H9 (cell line): ENCODE measurements around the gene TIRAP. TPM values are rescaled to one million over a fixed set of nuclear protein-coding genes. Genes with fewer than 3 reads are reported as not detected.

ENCODE experiments used
- DNase-seq: peaks from one replicate; pipeline ENCODE4 v3.0.0-alpha.2; 2017
- H2AFZ ChIP-seq: one replicate; pipeline ENCODE4 v1.6.1; 2013; ENCODE audit warnings: mild to moderate bottlenecking, low read length, control low read depth, moderate library complexity
- H2AK5ac ChIP-seq: 2 replicates; pipeline ENCODE4 v1.6.1; 2013; ENCODE audit warnings: low read length, control low read depth, mixed read lengths; ENCODE audit not compliant: insufficient read length
- H2BK120ac ChIP-seq: one replicate; pipeline ENCODE4 v1.6.1; 2013; ENCODE audit warnings: low read depth, mild to moderate bottlenecking, low read length, control low read depth, inconsistent platforms; ENCODE audit not compliant: poor library complexity, severe bottlenecking
- H2BK12ac ChIP-seq: 2 replicates; pipeline ENCODE4 v1.6.1; 2013; ENCODE audit warnings: low read length, control low read depth, mixed read lengths, low read depth; ENCODE audit not compliant: insufficient read length
- H2BK15ac ChIP-seq: 2 replicates; pipeline ENCODE4 v1.6.1; 2013; ENCODE audit warnings: low read depth, low read length, control low read depth
- H2BK20ac ChIP-seq: one replicate; pipeline ENCODE4 v1.6.1; 2013; ENCODE audit warnings: low read depth, mild to moderate bottlenecking, low read length, control low read depth, inconsistent platforms; ENCODE audit not compliant: poor library complexity, severe bottlenecking
- H2BK5ac ChIP-seq: 2 replicates; pipeline ENCODE4 v1.6.1; 2013; ENCODE audit warnings: low read length, control low read depth, mixed read lengths; ENCODE audit not compliant: insufficient read length
- H3K14ac ChIP-seq: 2 replicates; pipeline ENCODE4 v1.6.1; 2013; ENCODE audit warnings: low read length, control low read depth; ENCODE audit not compliant: insufficient read depth
- H3K18ac ChIP-seq: 2 replicates; pipeline ENCODE4 v1.6.1; 2013; ENCODE audit warnings: low read depth, mild to moderate bottlenecking, mixed read lengths, low read length, control low read depth; ENCODE audit not compliant: insufficient read length
- H3K23ac ChIP-seq: 2 replicates; pipeline ENCODE4 v1.6.1; 2013; ENCODE audit warnings: low read length, control low read depth, mixed read lengths, low read depth; ENCODE audit not compliant: insufficient read length
- H3K23me2 ChIP-seq: 2 replicates; pipeline ENCODE4 v1.6.1; 2013; ENCODE audit warnings: low read depth, mild to moderate bottlenecking, mixed read lengths, low read length, control low read depth; ENCODE audit not compliant: insufficient read length, poor library complexity, severe bottlenecking
- H3K27ac ChIP-seq: 2 replicates; pipeline ENCODE4 v1.5.1; 2013; ENCODE audit warnings: low read length, control low read depth, mixed read lengths, low read depth; ENCODE audit not compliant: insufficient read length
- H3K27me3 ChIP-seq: 2 replicates; pipeline ENCODE4 v1.6.1; 2013; ENCODE audit warnings: low read length, control low read depth, inconsistent platforms; ENCODE audit not compliant: insufficient read depth
- H3K4ac ChIP-seq: 2 replicates; pipeline ENCODE4 v1.6.1; 2013; ENCODE audit warnings: low read depth, mild to moderate bottlenecking, control low read depth, inconsistent platforms, low read length, moderate library complexity
- H3K4me1 ChIP-seq: 2 replicates; pipeline ENCODE4 v1.6.1; 2013; ENCODE audit warnings: low read length, control low read depth, inconsistent platforms; ENCODE audit not compliant: insufficient read depth
- H3K4me2 ChIP-seq: 2 replicates; pipeline ENCODE4 v1.6.1; 2013; ENCODE audit warnings: low read length, control low read depth, mixed read lengths; ENCODE audit not compliant: insufficient read length, insufficient read depth
- H3K56ac ChIP-seq: 2 replicates; pipeline ENCODE4 v1.6.1; 2013; ENCODE audit warnings: low read depth, mild to moderate bottlenecking, mixed read lengths, low read length, control low read depth; ENCODE audit not compliant: insufficient read length
- H3K79me1 ChIP-seq: 2 replicates; pipeline ENCODE4 v1.6.1; 2013; ENCODE audit warnings: low read depth, mild to moderate bottlenecking, moderate library complexity, low read length, control low read depth, inconsistent platforms; ENCODE audit not compliant: insufficient read depth, poor library complexity, severe bottlenecking
- H3K79me2 ChIP-seq: 2 replicates; pipeline ENCODE4 v1.6.1; 2013; ENCODE audit warnings: low read length, control low read depth, inconsistent platforms; ENCODE audit not compliant: insufficient read depth
- H3K9ac ChIP-seq: 2 replicates; pipeline ENCODE4 v1.6.1; 2013; ENCODE audit warnings: low read length, control low read depth, mixed read lengths; ENCODE audit not compliant: insufficient read length; ENCODE audit errors: extremely low read depth
- H3K9me3 ChIP-seq: one replicate; pipeline ENCODE4 v1.6.1; 2013; ENCODE audit warnings: low read depth, low read length, inconsistent platforms; ENCODE audit not compliant: control insufficient read depth
- H3T11ph ChIP-seq: one replicate; pipeline ENCODE4 v1.6.1; 2013; ENCODE audit warnings: mild to moderate bottlenecking, low read length, control low read depth, inconsistent platforms
- H4K20me1 ChIP-seq: one replicate; pipeline ENCODE4 v1.6.1; 2013; ENCODE audit not compliant: control insufficient read depth, insufficient read length, insufficient read depth
- H4K5ac ChIP-seq: 2 replicates; pipeline ENCODE4 v1.6.1; 2013; ENCODE audit warnings: low read depth, mild to moderate bottlenecking, mixed read lengths, low read length, control low read depth; ENCODE audit not compliant: insufficient read length
- H4K8ac ChIP-seq: replicated peaks from 2 replicates; pipeline ENCODE4 v1.6.1; 2013; ENCODE audit warnings: low read length, control low read depth, mixed read lengths, low read depth; ENCODE audit not compliant: insufficient read length
- H4K91ac ChIP-seq: 2 replicates; pipeline ENCODE4 v1.6.1; 2013; ENCODE audit warnings: low read depth, mild to moderate bottlenecking, moderate library complexity, mixed read lengths, low read length, control low read depth; ENCODE audit not compliant: insufficient read length
- H3K27ac Mint-ChIP-seq, 3 experiments: 2 replicates in 2 of 3; 3 replicates in 1 of 3; pipeline ENCODE4 v1.8.0; 2020 to 2021; ENCODE audit warnings: mixed read lengths in 3 of 3, mild to moderate bottlenecking in 1 of 3, moderate library complexity in 1 of 3
- H3K27me3 Mint-ChIP-seq: 2 replicates; pipeline ENCODE4 v1.8.0; 2021; ENCODE audit warnings: low read depth, mild to moderate bottlenecking, moderate library complexity, mixed read lengths
- H3K36me3 Mint-ChIP-seq, 3 experiments: 2 replicates in 2 of 3; 3 replicates in 1 of 3; pipeline ENCODE4 v1.8.0; 2020 to 2021; ENCODE audit warnings: low read depth in 3 of 3, mixed read lengths in 3 of 3; ENCODE audit not compliant: insufficient read depth in 1 of 3
- H3K4me1 Mint-ChIP-seq, 2 experiments: 2 replicates each; pipeline ENCODE4 v1.8.0; 2020; ENCODE audit warnings: mixed read lengths in 2 of 2
- H3K4me3 Mint-ChIP-seq, 2 experiments: 2 replicates in 1 of 2; 3 replicates in 1 of 2; pipeline ENCODE4 v1.8.0; 2020 to 2021; ENCODE audit warnings: mild to moderate bottlenecking in 2 of 2, mixed read lengths in 2 of 2, moderate library complexity in 1 of 2
- H3K9me3 Mint-ChIP-seq, 2 experiments: 2 replicates in 1 of 2; 3 replicates in 1 of 2; pipeline ENCODE4 v1.8.0; 2020; ENCODE audit warnings: mild to moderate bottlenecking in 2 of 2, mixed read lengths in 2 of 2, moderate library complexity in 1 of 2
- CTCF ChIP-seq: fragments of 200-600 bp; sonication (generic); conservative IDR thresholded peaks from 3 replicates; pipeline ENCODE4 v1.8.0; 2021; ENCODE audit warnings: antibody characterized with exemption, mild to moderate bottlenecking
- WGBS: extraction: QIAGEN DNeasy Blood & Tissue Kit; methylation state at CpG from one replicate; pipeline ENCODE4 v1.1.7; 2013; ENCODE audit warnings: missing lambda C conversion rate, low lambda C conversion rate, mixed read lengths; ENCODE audit not compliant: insufficient read length; ENCODE audit errors: extremely low coverage; 5-methylcytosine and 5-hydroxymethylcytosine counted together
- total RNA-seq: library from RNA; stranded (reverse); gene quantifications from 2 replicates; pipeline ENCODE4 v1.2.1, GENCODE V29; 2021

TIRAP gene
- total RNA-seq, 1 experiment from 2014 or later, result 7.0 TPM

GRCh38 chr11:126328444-126328843, 45.6 kb downstream of the TIRAP start:
- H3K18ac ChIP-seq, result no peak overlapping the region
- H3K9me3 ChIP-seq, result no peaks in the 10 kb centered on the region
- H3K56ac ChIP-seq, result no peak overlapping the region
- no peak overlapping the region for H3K4me2 ChIP-seq
- H2BK12ac ChIP-seq, result no peak overlapping the region
- H2BK15ac ChIP-seq, result no peak overlapping the region; the same call in 1 of the 2 replicates
- no peaks in the 10 kb centered on the region for H3K79me2 ChIP-seq
- no peak overlapping the region for H3K9ac ChIP-seq
- H4K8ac ChIP-seq, result no peak overlapping the region
- H3K79me1 ChIP-seq, result no peaks in the 10 kb centered on the region
- no peaks in the 10 kb centered on the region; the same call in 1 of the 2 replicates for H3K4me1 ChIP-seq
- no peak overlapping the region for H4K5ac ChIP-seq
- no peak overlapping the region for H2BK120ac ChIP-seq
- H3K36me3 Mint-ChIP-seq, result peaks cover 4 to 22% (median 10%) of the 10 kb centered on the region in 3 experiments; a peak in 6 of 7 replicates
- no peak overlapping the region for H2BK5ac ChIP-seq
- H3K9me3 Mint-ChIP-seq, result no peaks in the 10 kb centered on the region
- no peak overlapping the region for H2AK5ac ChIP-seq
- no peaks in the 10 kb centered on the region for H4K20me1 ChIP-seq
- H3K27me3 Mint-ChIP-seq, result no peaks in the 10 kb centered on the region
- H3K4ac ChIP-seq, result no peak overlapping the region
- no peak overlapping the region for H2AFZ ChIP-seq
- H3K4me3 Mint-ChIP-seq, result no peak overlapping the region
- H3K23me2 ChIP-seq, result no peaks in the 10 kb centered on the region
- H4K91ac ChIP-seq, result no peak overlapping the region
- H3K27ac Mint-ChIP-seq, result peak overlapping the region; percentile 18 to 88 (median 21); a peak in 4 of 7 replicates
- TF ChIP-seq CTCF, result no peak
- DNase-seq, result no peak
- WGBS, result no CpG with 5 or more reads among the region's 12 CpGs
- no peak overlapping the region for H3K27ac ChIP-seq
- no peaks in the 10 kb centered on the region for H3K27me3 ChIP-seq
- H2BK20ac ChIP-seq, result no peak overlapping the region
- no peak overlapping the region; the same call in 1 of the 2 replicates for H3K14ac ChIP-seq
- no peak overlapping the region for H3K23ac ChIP-seq
- H3K4me1 Mint-ChIP-seq, result peaks cover 0 to 4% of the 10 kb centered on the region in 2 experiments; a peak in 1 of 4 replicates
- H3T11ph ChIP-seq, result no peak overlapping the region
